Esophagus muscularis mucosa (tissue), 3 donors: ENCODE measurements around the gene SPATA24.

ENCODE experiments used
- CTCF ChIP-seq, 3 experiments: fragments of 200-600 bp in 2 of 3; fragments of 450-650 bp in 1 of 3; sonication (generic) in 2 of 3; IDR thresholded peaks; one replicate each; pipeline ENCODE4 v1.5.1; 2017 to 2019; ENCODE audit warnings: antibody characterized with exemption in 3 of 3, mild to moderate bottlenecking in 2 of 3, moderate library complexity in 1 of 3
- POLR2A ChIP-seq: fragments of 450-650 bp; IDR thresholded peaks from one replicate; pipeline ENCODE4 v1.6.1; 2017; ENCODE audit warnings: antibody characterized with exemption, moderate library complexity, mild to moderate bottlenecking, low read depth
- POLR2AphosphoS5 ChIP-seq, 2 donors: sonication (generic); formaldehyde crosslinking; IDR thresholded peaks; one replicate each; pipeline ENCODE4 v1.6.1; 2017; ENCODE audit warnings: antibody characterized with exemption in 2 of 2

GRCh38 chr5:139402561-139403158 is 1.2 kb downstream of the SPATA24 start:
- no peak for TF ChIP-seq POLR2A
- TF ChIP-seq CTCF (IDR thresholded peaks at IDR 0.05), result peak in 1 of 3 experiments; percentile 30
- no peak for TF ChIP-seq POLR2AphosphoS5 (IDR thresholded peaks at IDR 0.05)
